Stomach (tissue), 4 donors: ENCODE data around the gene EPB41.

Source experiments
- CTCF ChIP-seq, 7 experiments: fragments of 450-650 bp in 4 of 7; fragments of 200-600 bp in 3 of 7; sonication (generic) in 3 of 7; IDR thresholded peaks; one replicate each; pipeline ENCODE4 v1.5.1; 2016 to 2019; ENCODE audit warnings: antibody characterized with exemption in 7 of 7, control low read depth in 2 of 7, mild to moderate bottlenecking in 1 of 7
- EP300 ChIP-seq: sonication (generic); formaldehyde crosslinking; IDR thresholded peaks from one replicate; pipeline ENCODE4 v1.6.1; 2017; ENCODE audit warnings: antibody characterized with exemption
- POLR2A ChIP-seq, 4 donors: fragments of 450-650 bp; IDR thresholded peaks; one replicate each; pipeline ENCODE4 v1.6.1; 2016; ENCODE audit warnings: antibody characterized with exemption in 4 of 4, control low read depth in 2 of 4, mild to moderate bottlenecking in 1 of 4, moderate library complexity in 1 of 4

GRCh38 chr1:29064064-29064463 is 149.7 kb downstream of the EPB41 start:
- TF ChIP-seq CTCF (IDR thresholded peaks at IDR 0.05): no peak
- no peak for TF ChIP-seq EP300
- no peak for TF ChIP-seq POLR2A (IDR thresholded peaks at IDR 0.05)
